HTERT RPE-1 (cell line): Measurements from ENCODE around the gene HELZ.
"Not testable (repeated sequence)": the region's sequence is repeated elsewhere in the genome, so short reads cannot be mapped to it uniquely, and the experiment has no call there.

ENCODE experiments used
- in situ Hi-C: fragments of 300-500 bp; cut with MboI; formaldehyde crosslinking; loops from 4 replicates; pipeline ENCODE4 v1.14.3; 2020; ENCODE audit warnings: low sequenced_read_pairs

The HELZ gene

DNA sequence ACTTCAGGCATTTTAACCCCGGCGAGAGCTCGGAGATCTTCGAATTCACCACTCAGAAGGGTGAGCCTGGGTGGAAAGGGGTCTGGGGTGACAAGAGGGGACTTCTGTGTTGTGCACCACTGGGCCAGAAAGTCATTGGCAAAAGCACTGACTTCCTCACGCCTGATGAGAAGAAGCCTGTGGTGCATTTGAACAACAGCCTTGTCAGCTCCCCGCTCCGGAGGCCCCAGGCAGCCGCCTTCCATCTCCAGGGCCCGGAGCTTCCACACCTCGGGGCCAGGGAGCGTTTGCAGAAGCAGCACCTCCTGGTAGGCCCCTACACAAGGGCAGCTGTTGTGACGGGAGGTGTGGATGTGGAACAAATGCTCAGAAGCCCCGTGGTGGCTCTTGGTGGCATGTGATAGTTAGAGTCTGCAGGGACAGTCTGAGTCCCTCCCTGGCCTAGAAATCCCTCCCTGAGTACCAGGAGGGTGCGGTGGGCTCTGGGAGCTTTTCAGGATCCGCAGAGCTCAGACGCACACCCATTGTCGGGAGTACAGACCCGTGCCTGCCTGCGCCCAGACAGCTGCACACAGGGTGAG lies 190.9 kb downstream of the HELZ start:
- in situ Hi-C loops, result no loop called here

DNA sequence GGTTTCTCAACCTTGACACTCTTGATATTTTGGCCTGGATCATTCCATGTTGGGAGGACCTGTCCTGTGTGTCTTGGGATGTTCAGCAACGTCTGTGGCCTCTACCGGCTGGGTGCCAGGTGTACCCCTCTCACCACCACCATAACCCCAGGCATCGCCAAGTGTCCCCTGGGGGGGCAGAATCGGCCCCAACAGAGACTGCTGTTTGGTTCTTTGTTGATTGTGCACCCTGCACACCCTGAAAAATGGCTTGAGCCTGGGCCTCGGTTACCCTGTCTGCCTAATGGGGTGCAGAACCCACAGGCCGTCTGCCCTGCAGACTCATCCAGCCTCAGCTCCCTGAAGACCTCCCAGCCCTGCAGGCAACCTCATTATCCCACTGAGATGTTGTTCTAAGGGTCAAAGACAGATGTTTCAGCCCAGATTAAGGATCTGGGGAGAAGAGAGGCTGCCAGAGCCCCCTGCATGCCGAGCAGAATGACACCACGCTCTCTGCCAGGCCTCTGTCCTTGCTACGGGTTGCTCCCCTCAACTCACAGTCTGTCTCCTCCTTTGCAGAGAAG lies 191.5 kb downstream of the HELZ start:
- in situ Hi-C loops, result no loop called here

DNA sequence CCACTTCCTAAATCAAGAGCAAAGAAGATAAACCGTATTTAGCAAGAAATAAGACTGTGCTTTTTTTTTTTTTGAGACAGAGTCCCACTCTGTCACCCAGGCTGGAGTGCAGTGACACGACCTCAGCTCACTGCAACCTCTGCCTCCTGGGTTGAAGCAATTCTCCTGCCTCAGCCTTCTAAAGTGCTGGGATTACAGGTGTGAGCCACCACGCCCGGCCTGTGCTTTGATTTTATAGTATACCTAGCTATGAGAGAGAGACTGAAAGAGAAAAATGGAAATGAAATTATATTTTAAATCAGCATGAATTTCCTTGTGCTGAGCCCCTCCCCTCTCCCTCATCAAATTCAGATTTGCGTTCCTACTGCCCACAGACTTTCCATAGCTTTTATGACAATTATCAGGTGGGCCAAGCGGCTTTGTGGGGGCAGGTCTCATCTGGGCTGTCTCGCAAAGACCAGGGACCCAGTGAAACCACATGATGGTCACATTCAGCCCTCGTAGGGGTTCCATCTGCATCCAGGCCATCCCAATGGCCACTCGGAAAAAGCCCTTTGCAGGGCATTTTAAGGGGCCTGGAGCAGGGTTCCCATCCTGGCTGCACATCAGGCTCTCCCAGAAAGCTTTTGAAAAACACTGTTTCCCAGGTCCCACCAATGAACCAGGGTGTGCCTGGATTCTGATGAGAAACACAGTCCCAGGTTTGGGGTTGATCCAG lies 192.1 kb downstream of the HELZ start:
- in situ Hi-C loops, result no loop called here

DNA sequence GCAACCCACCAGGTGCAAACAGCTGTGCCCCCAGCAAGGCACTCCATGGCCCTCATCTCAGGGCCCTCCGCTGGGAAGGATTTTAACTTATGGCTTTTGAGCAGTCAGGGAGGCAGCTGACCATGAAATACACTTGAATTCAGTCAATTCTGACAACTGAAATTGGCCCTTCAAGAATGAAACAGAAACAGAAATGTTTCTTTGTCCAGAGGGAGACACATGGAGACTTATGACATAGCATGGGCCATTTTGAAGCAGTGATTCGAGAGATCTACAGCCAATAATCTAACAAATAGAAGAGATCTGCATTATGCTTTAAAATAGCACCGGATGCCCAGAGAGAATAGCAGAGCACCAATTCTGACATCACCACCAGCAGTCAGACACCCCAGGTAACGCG lies 193.2 kb downstream of the HELZ start:
- in situ Hi-C loops, result no loop called here

DNA sequence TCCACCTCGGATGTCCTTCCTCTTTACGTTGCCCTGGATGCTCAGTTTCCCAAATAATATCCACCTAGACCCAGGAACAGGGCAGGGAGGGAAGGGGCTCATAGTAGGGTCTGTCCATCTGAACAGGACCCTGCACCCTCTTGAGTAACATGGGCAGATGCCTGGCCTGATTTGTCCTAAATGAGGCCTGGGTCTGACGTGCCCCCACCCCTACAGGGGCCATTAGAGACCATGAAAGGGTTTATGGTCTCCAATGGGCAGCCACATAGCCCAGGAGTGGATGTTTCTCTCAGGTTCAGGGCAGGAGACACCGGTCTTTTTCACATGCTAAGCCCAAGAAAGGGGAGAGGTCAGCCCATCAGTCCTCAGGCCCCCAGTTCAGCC lies 193.8 kb downstream of the HELZ start:
- in situ Hi-C loops, result no loop called here

DNA sequence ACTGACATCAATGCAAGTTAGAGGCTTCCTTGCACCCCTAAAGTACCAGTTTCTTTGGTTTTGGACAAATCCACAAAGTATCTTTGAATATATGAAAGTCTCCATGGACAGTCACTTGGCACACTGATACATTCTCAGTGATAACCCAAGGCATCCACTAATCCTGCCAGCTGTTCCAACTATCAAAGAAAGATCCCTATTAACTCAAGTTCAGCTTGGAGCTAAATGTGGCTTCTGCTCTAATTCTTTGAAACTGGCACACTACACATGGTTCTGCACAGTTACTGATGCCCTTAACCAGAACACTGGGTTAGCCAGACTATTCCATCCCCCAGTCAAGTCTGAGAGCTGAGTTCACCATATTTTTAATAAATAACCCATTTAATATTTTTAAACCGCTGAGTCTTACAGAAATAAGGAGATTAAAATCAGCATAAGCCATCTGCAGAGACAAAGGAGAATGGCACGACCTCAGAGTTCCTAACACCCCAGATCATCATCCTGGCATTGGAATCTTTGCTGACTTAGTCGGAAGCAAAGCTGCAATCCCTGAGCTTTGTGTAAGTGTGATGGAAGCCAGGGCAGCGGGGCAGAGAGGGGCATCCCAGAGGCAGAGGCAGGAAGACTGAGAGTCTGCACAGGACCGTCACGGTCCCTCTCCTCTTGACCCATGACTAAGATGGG lies 194.4 kb downstream of the HELZ start:
- in situ Hi-C loops, result no loop called here

DNA sequence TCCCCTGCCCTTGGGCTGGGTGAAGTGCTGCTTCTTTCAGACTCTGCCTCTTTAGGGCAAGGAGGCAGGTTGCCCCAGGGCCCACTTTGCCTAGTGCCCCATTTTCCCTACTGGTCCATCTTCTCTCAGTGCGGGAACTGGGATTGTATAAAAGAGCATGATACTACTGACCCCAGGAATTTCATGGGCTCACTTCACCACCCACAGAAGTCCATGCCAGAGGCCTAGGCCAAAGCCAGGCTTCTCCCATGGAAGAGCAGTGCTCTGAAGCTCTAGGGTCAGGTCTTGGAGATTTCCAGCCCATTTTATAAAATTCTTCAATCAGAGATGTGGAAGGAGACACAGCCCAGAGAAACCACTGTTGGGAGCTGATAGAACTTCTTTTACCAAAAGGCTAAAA lies 194.9 kb downstream of the HELZ start:
- in situ Hi-C loops, result no loop called here

DNA sequence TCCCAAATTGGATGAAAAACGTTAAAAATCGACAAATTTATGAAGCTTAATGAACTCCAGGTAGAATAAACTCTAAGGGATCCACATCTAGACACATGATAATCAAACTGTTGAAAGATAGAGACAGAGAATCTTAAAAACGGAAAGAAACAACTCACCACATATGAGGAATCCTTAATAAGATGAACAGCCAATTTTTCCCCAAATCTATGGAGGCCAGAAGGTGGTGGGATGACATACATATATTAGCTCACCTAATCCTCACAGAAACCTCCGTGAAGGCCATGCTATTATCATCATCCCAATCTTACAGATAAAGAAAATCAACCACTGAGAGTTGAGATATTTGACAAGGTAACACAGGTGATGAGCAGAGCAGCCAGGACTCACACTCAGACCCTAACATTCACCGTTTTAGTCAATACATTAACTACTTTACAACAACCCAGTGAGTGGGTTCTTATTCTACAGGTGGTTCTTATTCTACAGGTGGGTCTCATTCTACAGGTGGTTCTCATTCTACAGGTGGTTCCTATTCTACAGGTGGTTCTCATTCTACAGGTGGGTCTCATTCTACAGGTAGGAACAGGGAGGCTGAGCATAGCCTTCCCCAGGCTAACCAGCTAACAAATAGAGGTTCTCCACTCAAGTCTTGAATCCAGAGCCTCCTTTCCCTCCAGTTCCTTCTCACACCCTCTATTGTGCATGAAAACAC lies 195.8 kb downstream of the HELZ start:
- in situ Hi-C loops, result no loop called here

DNA sequence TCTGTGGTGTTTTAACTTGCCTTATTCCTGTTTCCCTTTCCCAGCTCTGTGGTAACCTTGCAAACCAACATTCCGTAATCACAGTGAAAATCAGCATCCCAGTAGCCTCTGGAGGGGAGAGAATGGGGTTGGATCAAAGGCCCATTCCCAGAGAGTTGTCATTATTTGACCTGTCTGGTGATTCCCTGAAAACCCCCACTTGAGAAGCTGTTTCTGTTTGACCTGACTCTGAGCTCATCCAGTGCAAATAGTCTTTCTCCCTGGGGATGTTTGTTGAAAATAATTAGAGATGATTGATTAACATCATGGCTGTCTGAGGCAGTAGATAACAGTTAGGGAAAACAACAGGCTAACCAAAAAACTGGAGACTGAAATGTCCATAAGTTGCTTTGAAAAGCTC lies 197.6 kb downstream of the HELZ start:
- in situ Hi-C loops, result no loop called here

DNA sequence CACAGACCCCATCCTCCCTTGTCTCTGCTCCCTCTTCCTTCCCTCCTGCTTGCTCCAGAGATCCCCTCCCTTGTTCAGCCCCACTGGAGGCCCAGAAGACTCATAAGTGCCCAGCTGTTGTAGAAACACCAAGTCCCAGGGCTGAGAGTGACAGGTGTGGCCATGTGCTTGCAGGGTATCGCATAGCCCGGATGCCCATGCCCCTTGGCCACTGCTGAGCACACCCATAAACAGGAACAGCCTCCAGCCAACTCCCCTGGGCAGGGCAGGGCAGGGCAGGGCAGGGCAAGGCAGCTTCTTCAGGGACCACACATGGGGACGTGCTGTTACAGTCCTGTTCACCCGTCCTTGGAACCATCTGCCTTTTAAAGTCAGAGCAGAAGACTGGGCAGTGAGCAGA lies 198.6 kb downstream of the HELZ start:
- in situ Hi-C loops, result no loop called here

DNA sequence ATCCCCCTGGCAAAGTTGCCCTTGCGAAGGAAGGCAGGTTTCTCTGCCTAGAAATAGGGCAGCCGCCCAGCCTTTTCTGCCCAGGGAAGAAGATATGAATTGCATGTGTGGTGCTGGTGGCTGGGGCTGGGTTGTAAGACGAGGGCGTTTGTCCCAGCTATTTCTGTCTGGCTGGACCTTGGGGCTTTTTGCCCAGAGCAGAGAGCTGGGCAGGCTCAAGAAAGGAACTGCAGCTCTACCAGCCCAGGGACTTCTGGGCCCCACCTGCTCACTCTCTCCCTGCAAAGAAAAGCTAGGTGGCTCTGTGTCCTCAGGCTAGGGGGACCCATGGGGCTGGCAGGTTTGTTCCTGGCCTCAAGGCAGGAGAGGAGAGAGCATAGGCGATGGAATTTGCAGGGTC lies 200.1 kb downstream of the HELZ start:
- in situ Hi-C loops, result no loop called here

DNA sequence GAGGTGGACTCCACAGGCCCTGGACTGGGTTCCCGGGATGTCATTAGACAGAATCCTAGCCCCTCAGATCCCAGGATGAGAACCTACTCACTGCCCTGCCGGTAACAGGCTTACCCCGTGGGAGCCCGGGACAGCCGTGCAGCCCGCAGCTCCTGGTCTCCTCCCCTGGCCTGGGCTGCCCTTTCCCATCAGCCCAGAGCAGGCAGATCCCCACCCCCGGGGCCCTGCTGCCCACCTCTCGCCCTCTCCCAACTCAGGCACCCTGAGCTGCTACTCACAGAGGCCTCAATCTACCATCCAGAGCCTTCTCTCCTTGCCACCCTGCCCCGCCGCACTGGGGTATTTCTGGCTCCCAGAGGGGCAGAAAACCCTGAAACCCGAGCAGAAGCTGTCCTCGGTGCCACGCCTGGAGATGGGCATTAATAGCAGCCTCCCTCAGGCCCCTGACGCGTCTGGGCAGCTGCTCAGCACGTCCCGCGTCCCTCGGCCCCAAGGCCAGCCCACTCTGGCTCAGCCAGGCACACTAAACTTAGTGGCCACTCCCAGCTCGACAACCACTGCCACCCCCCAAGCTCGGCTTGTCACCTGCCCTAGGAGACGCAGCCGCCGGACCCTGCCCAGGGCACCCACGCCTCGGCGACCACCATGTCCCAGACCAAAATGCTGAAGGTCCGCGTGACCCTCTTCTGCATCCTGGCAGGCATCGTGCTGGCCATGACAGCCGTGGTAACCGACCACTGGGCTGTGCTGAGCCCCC lies 200.8 kb downstream of the HELZ start, which contains the start of gene CACNG1:
CACNG1 (plus strand) TSS at position 539 of the 757 bp plus-strand sequence; CDS start at position 646, 107 bp downstream.
- in situ Hi-C loops, result no loop called here

DNA sequence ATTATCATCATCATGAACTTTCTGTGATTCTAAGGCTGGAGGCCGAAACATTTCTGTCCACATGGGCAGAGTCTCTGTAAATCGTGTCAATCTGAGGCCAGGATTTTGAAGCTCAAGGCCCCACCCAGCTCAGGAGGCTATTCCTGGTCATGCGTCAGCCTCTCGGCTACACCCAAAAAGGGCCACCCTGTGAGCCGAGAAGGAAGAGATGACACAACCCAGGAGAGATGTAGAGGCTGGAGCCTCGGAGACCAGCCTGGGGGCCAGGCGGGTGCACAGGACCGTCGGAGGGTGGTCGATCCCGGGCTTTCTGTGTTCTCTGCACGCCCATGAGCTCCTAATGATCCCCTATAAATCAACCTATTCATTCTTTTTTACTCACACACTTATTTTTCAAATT lies 201.7 kb downstream of the HELZ start:
- in situ Hi-C loops, result no loop called here

DNA sequence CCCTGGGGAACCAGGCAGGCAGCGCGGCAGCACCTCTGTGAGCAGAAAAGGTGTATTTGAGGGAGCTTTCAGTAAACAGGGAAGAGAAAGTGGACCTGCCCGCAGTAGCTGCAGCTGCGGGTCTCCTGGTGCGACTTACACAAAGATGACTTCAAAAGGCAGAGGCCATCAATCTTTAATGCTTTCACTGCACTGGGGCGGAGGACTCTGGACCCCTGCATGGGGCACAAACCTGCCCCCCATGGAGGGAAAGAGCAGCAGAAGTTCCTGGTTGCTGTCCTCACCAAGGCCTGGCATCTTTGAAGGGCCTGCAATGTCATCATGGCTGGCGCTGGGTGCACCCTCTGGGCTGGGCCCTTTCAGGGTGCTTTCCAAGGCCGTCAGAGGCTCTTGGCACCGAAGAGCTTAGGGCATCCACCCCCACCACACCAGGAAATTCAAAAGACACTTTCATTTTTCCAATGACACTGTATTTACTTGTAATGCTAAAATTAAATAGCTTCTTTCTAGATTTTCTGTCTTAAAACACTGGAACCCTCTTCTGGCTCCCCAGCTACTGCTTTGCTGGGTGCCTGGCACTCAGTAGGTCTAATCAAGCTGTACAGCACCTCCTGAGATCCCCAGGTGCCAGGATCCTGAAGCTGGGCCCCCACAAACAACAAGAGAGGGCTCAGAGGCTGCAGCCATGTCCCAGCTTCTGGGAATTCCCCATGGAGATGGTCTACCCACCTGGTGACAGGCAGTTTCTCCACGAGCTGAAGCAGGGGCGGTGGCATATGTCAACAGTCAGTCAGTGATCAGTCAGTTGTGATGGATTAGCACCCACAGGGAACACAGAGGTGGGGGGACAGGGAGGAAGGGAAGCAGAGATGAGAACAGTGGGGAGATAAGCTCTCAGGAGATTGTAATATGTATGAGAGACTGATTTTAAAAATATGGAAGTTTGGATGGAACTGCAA lies 202.8 kb downstream of the HELZ start:
- in situ Hi-C loops, result no loop called here

DNA sequence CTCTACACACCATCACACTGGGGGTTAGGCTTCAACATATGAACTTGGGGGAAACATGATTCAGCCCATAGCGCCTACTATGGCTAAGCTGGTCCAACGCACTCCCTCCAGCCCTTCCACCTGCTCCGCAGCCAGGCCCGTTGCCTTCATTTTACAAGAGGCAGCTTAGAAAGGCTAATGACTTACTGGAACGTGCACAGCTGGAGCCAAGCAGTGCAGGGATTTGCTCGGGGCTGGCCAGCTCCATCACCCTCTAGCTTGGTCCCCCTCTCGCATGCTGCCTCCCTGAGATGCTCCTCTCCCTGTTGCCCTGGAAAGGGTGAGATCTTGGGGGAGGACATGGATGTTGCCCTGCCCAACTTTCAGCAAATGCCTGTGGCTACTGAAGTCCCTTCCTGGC lies 203.5 kb downstream of the HELZ start:
- in situ Hi-C loops, result no loop called here

DNA sequence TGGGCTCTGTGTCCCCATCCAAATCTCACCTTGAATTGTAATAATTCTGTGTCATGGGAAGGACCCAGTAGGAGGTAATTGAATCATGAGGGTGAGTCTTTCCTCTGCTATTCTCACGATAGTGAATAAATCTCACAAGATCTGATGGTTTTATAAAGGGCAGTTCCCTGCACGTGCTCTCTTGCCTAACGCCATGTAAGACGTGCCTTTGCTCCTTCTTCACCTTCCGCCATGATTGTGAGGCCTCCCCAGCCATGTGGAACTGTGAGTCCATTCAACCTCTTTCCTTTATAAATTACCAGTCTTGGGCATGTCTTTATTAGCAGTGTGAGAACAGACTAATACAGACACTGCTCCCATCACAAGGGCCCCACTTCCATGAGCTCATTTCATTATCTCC lies 203.9 kb downstream of the HELZ start:
- in situ Hi-C loops, result not testable (repeated sequence)

DNA sequence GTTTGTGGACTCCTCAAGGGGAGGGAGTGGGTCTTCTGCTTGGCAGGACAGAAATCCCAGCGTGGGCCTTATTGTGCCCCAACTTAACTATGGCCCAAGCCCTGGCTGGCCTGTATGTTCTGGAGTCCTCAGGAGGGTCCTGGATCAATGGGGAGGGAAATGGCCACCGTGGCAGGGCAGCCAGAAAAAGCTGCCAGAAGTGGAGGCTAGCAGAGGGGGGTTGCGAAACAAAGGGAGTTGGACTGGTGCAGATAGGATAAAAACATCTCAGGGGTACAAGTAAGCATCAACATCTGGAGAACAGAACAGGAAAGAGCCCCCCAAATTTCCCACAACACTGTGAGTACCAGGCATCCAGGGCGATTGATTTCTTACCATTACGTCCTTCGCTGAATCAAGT lies 204.3 kb downstream of the HELZ start:
- in situ Hi-C loops, result no loop called here

DNA sequence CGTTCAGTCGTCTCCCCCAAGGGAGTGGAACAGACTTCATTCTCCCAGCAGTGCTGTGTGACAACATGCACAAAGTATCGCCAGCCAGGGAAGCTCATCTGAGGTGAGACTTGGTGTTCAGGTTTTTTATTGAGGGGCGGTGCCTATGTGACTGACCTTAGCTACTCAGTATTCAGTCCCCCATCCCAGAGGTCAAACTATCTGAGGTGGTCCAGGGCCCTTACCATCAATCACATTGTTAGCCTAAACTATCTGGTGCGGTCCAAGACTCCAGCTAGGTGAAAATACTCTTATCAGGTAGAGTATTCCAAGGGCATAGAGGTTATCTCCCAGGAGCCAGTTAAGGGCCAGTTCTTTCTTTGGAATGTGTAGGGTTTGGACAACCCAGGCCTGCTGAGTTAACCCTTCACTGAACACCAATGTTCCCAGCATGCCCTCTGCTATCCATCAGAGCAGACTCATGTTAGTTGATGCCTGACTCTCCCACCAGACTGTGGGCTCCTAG lies 206.1 kb downstream of the HELZ start:
- in situ Hi-C loops, result no loop called here
